Measurements from ENCODE around the gene QPRT. TPM values are rescaled to one million over a fixed set of nuclear protein-coding genes. Genes with fewer than 3 reads are reported as not detected.

QPRT gene
- total RNA-seq, 1 experiment from 2014 or later, result 0.52 TPM

DNA sequence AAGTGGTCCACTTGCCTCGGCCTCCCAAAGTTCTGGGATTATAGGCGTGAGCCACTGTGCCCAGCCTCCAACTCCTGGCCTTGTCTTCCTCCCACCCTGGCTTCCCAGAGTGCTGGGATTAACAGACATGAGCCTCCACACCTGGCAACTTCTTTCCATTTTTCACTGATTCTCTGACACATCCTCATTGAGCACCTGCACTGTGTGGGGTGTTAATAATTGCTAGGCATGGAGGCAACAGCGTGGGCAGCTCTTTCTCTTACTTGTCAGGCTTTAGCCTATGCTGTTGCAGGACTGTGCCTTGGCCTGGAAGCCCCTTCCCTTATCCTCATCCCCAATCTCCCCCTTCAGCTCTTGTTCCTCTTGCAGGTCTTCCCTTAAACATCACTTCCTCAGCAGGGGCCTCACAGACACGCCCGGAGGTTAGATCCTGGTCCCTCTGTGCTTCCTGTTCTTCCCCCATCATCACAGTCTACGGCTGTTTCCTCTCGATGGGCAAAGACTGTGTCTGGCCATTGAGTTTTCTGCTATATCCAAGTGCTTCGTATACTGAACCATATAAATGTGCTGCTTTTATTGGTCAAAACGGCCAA lies 7.9 kb downstream of the QPRT start:
- H4K20me1 ChIP-seq (ENCODE audit: insufficient read depth), result no peaks in the 10 kb centered on the region
- POLR2A ChIA-PET, result no interaction called here

DNA sequence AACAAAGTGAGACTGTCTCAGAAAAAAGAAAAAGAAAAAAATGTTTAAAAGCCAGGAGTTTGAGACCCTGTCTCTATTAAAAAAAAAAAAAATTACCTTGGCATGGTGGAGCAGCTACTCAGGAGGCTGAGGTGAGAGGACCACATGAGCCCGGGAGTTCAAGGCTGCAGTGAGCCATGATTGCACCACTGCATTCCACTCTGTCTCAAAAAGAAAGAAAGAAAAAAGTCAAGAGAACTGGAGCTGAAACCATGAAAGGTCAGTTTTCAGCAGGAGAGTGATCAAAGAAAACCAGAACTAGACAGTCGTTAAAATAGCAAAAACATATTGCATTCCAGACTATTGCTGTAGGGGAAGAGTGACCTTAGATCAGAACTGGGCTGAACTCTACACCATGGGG lies 8.8 kb downstream of the QPRT start:
- Histone ChIP-seq H3K27ac (ENCODE audit: low read depth, low read length) (no peak overlapping the region), H4K20me1 (ENCODE audit: insufficient read depth) (no peaks in the 10 kb centered on the region), H3K9me3 (ENCODE audit: control insufficient read depth in 1 of 2, insufficient read depth in 1 of 2, low read depth in 1 of 2, low read length in 2 of 2) (no peaks in the 10 kb centered on the region), H2AFZ (ENCODE audit: low read depth, low read length, poor library complexity, severe bottlenecking) (no peak overlapping the region), H3K27me3 (ENCODE audit: insufficient read depth, low read length) (no peaks in the 10 kb centered on the region), H3K4me1 (ENCODE audit: control insufficient read depth in 1 of 2, insufficient read depth in 2 of 2, low read length in 2 of 2) (peaks cover 0 to 6% of the 10 kb centered on the region in 2 experiments; a peak in 2 of 4 replicates), H3K4me2 (ENCODE audit: low read length) (no peak overlapping the region), H3K9me2 (ENCODE audit: insufficient read depth) (no peaks in the 10 kb centered on the region), H3K36me3 (ENCODE audit: control insufficient read depth in 1 of 2, insufficient read depth in 2 of 2, low read length in 2 of 2) (no peaks in the 10 kb centered on the region), H3K79me2 (ENCODE audit: insufficient read depth, low read length) (no peaks in the 10 kb centered on the region), H3K9ac (ENCODE audit: low read length) (no peak overlapping the region), H3K4me3 (replicated peaks in 1 of 2; ENCODE audit: low read depth in 1 of 2, low read length in 2 of 2) (no peak overlapping the region)
- BruUV-seq (replicated peaks), result no TSS peak
- intact Hi-C loops (cut with micrococcal nuclease), result no loop called here
- ATAC-seq (no peak), DNase-seq (ENCODE audit: low read depth, low spot score) (no peak)
- RAD21 ChIA-PET (ENCODE audit: low non-redundant PET in 1 of 2, low total read pairs in 2 of 2, uncharacterized antibody in 2 of 2, unreplicated experiment in 2 of 2), result no interaction called here
- CTCF ChIA-PET, result no interaction called here
- TF ChIP-seq FOSL1 (IDR thresholded peaks at IDR 0.05; ENCODE audit: low read depth) (no peak), TCF7L2 (IDR thresholded peaks at IDR 0.05; ENCODE audit: borderline replicate concordance, extremely low read depth, insufficient read depth, insufficient read length) (no peak), RAD21 (IDR thresholded peaks at IDR 0.05; ENCODE audit: low read depth) (no peak), SP1 (IDR thresholded peaks at IDR 0.05; ENCODE audit: low read depth) (no peak), ELF1 (IDR thresholded peaks at IDR 0.05; ENCODE audit: borderline replicate concordance, low read depth) (no peak), CBX3 (IDR thresholded peaks at IDR 0.05; ENCODE audit: low read depth) (no peak), ZNF274 (IDR thresholded peaks at IDR 0.05; ENCODE audit: low read depth, low read length) (no peak)
- TF ChIP-seq, protein P1, sequence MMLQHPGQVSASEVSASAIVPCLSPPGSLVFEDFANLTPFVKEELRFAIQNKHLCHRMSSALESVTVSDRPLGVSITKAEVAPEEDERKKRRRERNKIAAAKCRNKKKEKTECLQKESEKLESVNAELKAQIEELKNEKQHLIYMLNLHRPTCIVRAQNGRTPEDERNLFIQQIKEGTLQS (IDR thresholded peaks at IDR 0.05), result no peak
- TF ChIP-seq, protein P2, sequence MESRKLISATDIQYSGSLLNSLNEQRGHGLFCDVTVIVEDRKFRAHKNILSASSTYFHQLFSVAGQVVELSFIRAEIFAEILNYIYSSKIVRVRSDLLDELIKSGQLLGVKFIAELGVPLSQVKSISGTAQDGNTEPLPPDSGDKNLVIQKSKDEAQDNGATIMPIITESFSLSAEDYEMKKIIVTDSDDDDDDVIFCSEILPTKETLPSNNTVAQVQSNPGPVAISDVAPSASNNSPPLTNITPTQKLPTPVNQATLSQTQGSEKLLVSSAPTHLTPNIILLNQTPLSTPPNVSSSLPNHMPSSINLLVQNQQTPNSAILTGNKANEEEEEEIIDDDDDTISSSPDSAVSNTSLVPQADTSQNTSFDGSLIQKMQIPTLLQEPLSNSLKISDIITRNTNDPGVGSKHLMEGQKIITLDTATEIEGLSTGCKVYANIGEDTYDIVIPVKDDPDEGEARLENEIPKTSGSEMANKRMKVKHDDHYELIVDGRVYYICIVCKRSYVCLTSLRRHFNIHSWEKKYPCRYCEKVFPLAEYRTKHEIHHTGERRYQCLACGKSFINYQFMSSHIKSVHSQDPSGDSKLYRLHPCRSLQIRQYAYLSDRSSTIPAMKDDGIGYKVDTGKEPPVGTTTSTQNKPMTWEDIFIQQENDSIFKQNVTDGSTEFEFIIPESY (IDR thresholded peaks at IDR 0.05; ENCODE audit: extremely low read depth, insufficient replicate concordance, low read length), result no peak
- POLR2A ChIA-PET, result no interaction called here

More for the DNA sequence above, 7.9 kb downstream of the QPRT start:
- DNase-seq (ENCODE audit: low read depth, low spot score) (no peak), ATAC-seq (no peak)
- no peak for TF ChIP-seq POLR2AphosphoS5 (IDR thresholded peaks at IDR 0.05; ENCODE audit: low read depth, low read length)
- TF ChIP-seq EZH2phosphoT487 (IDR thresholded peaks at IDR 0.05; ENCODE audit: borderline replicate concordance), result no peak
- no peak for TF ChIP-seq SRF (IDR thresholded peaks at IDR 0.05; ENCODE audit: low read depth)
- no peak for TF ChIP-seq YY1 (IDR thresholded peaks at IDR 0.05; ENCODE audit: extremely low read depth, insufficient replicate concordance, low read depth, low read length)
- TF ChIP-seq ZFX (IDR thresholded peaks at IDR 0.05), result no peak
- TF ChIP-seq, protein P1 (IDR thresholded peaks at IDR 0.05), result no peak
- no peak for TF ChIP-seq FOSL1 (IDR thresholded peaks at IDR 0.05; ENCODE audit: low read depth)
- no peak for TF ChIP-seq EGR1 (IDR thresholded peaks at IDR 0.05; ENCODE audit: low read depth)
- no peak for TF ChIP-seq JUND (IDR thresholded peaks at IDR 0.05)
- TF ChIP-seq EZH2 (IDR thresholded peaks at IDR 0.05), result no peak
- Histone ChIP-seq H3K9me2 (ENCODE audit: insufficient read depth) (no peaks in the 10 kb centered on the region), H3K4me1 (ENCODE audit: control insufficient read depth in 1 of 2, insufficient read depth in 2 of 2, low read length in 2 of 2) (peaks cover 0 to 5% of the 10 kb centered on the region in 2 experiments; a peak in 2 of 4 replicates), H3K27me3 (ENCODE audit: insufficient read depth, low read length) (no peaks in the 10 kb centered on the region), H3K4me2 (ENCODE audit: low read length) (no peak overlapping the region), H3K27ac (ENCODE audit: low read depth, low read length) (no peak overlapping the region), H3K9ac (ENCODE audit: low read length) (no peak overlapping the region), H3K36me3 (ENCODE audit: control insufficient read depth in 1 of 2, insufficient read depth in 2 of 2, low read length in 2 of 2) (no peaks in the 10 kb centered on the region), H2AFZ (ENCODE audit: low read depth, low read length, poor library complexity, severe bottlenecking) (no peak overlapping the region), H3K9me3 (ENCODE audit: control insufficient read depth in 1 of 2, insufficient read depth in 1 of 2, low read depth in 1 of 2, low read length in 2 of 2) (no peaks in the 10 kb centered on the region), H3K79me2 (ENCODE audit: insufficient read depth, low read length) (no peaks in the 10 kb centered on the region), H3K4me3 (replicated peaks in 1 of 2; ENCODE audit: low read depth in 1 of 2, low read length in 2 of 2) (no peak overlapping the region)
- no TSS peak for BruUV-seq (replicated peaks)
- ChIA-PET RAD21 (ENCODE audit: low non-redundant PET in 1 of 2, low total read pairs in 2 of 2, uncharacterized antibody in 2 of 2, unreplicated experiment in 2 of 2) (no interaction called here), CTCF (interaction anchor here (0.8 kb wide), 1 partner anchor 162 kb away, joined by 3 read pairs; no protein-coding TSS in a partner anchor)
- intact Hi-C loops (cut with micrococcal nuclease), result no loop called here

All from HCT116 (cell line).